OCI-LY1 (cell line): Measurements from ENCODE around the gene PCSK6.

ENCODE experiments used
- H2AFZ ChIP-seq: fragments of 200-600 bp; sonication (generic), shearing (Covaris generic); 2 replicates; pipeline ENCODE4 v1.6.0; 2014; ENCODE audit warnings: antibody characterized with exemption, mild to moderate bottlenecking, low read length
- H3F3A ChIP-seq: fragments of 200-600 bp; sonication (generic), shearing (Covaris generic); 2 replicates; pipeline ENCODE4 v1.6.0; 2014; ENCODE audit warnings: mild to moderate bottlenecking, antibody characterized with exemption, low read length, moderate library complexity; ENCODE audit not compliant: insufficient read depth
- H3K27ac ChIP-seq: fragments of 200-600 bp; sonication (generic); 2 replicates; pipeline ENCODE4 v1.5.1; 2014; ENCODE audit warnings: low read length, mixed run types, mild to moderate bottlenecking, low read depth; ENCODE audit not compliant: poor library complexity, severe bottlenecking
- H3K27me3 ChIP-seq: fragments of 200-600 bp; sonication (generic); 2 replicates; pipeline ENCODE4 v1.6.0; 2014; ENCODE audit warnings: antibody characterized with exemption, mild to moderate bottlenecking, low read length, moderate library complexity; ENCODE audit not compliant: insufficient read depth
- H3K36me3 ChIP-seq: fragments of 200-600 bp; sonication (generic); 2 replicates; pipeline ENCODE4 v1.6.1; 2014; ENCODE audit warnings: mild to moderate bottlenecking, antibody characterized with exemption, low read length, moderate library complexity, mixed read lengths; ENCODE audit not compliant: insufficient read depth
- H3K4me1 ChIP-seq: fragments of 200-600 bp; sonication (generic); 2 replicates; pipeline ENCODE4 v1.5.1; 2014; ENCODE audit warnings: mild to moderate bottlenecking, low read length, moderate library complexity; ENCODE audit not compliant: insufficient read depth, severe bottlenecking
- H3K4me2 ChIP-seq: fragments of 200-600 bp; sonication (generic), shearing (Covaris generic); 2 replicates; pipeline ENCODE4 v1.6.1; 2014; ENCODE audit warnings: low read length
- H3K4me3 ChIP-seq: fragments of 200-600 bp; sonication (generic); 2 replicates; pipeline ENCODE4 v1.5.1; 2014; ENCODE audit warnings: low read length, low read depth, mild to moderate bottlenecking, mixed read lengths; ENCODE audit not compliant: poor library complexity, severe bottlenecking
- H3K79me2 ChIP-seq: fragments of 200-600 bp; shearing (Covaris generic); 2 replicates; pipeline ENCODE4 v1.6.1; 2016; ENCODE audit warnings: mixed run types, low read length, mixed read lengths; ENCODE audit not compliant: insufficient read depth
- H3K9ac ChIP-seq: fragments of 200-600 bp; sonication (generic), shearing (Covaris generic); 2 replicates; pipeline ENCODE4 v1.6.1; 2014; ENCODE audit warnings: mild to moderate bottlenecking, low read length, mixed read lengths
- H3K9me2 ChIP-seq: fragments of 200-600 bp; sonication (generic), shearing (Covaris generic); 2 replicates; pipeline ENCODE4 v1.6.1; 2014; ENCODE audit warnings: low read depth, mild to moderate bottlenecking, low read length, mixed read lengths
- H3K9me3 ChIP-seq: fragments of 200-600 bp; shearing (Covaris generic); 2 replicates; pipeline ENCODE4 v1.6.1; 2014; ENCODE audit warnings: low read length, mixed read lengths
- H4K20me1 ChIP-seq: fragments of 200-600 bp; sonication (generic), shearing (Covaris generic); 2 replicates; pipeline ENCODE4 v1.6.0; 2016; ENCODE audit warnings: mild to moderate bottlenecking, low read length; ENCODE audit not compliant: insufficient read depth
- EZH2 ChIP-seq: fragments of 200-600 bp; sonication (generic), shearing (Covaris generic); IDR thresholded peaks from 2 replicates; pipeline ENCODE4 v1.8.0; 2017; ENCODE audit warnings: borderline replicate concordance, mixed run types, mild to moderate bottlenecking, antibody characterized with exemption, low read length, moderate library complexity, mixed read lengths
- TF ChIP-seq, protein P1 (sequence below): fragments of 200-600 bp; sonication (generic), shearing (Covaris generic); IDR thresholded peaks from 2 replicates; pipeline ENCODE4 v1.5.1; 2017; ENCODE audit warnings: mild to moderate bottlenecking, antibody characterized with exemption, low read length, moderate library complexity, mixed read lengths

PCSK6 gene

DNA sequence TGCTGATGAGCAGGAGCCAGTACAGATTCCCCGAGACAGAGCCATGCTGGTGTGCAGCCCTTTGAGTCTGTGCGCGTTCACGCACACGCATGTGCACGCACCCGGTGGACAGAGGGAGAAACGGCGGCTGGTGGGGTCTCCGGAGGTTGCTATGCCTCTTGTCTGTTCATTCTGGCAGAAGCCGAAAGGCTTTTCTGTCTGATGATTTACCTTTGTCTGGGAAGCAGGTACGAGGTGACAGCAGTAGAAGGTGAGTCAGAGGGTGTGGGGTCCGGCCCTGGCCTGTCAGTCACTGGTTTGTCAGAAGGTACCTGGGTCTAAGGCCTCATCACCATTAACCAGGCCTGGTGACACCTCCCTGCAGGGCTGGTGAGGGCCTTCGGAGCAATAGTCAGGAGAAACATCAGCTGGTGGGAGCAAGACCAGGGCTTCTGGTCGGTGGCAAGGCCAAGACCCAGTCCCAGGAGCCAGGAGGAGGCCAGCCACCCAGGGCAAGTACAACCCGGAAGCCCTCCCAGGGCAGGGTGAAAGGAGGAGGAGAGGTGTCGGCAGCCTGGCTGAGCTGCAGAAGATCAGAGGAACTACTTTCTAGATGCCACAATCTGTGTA is 7.5 kb downstream of the PCSK6 start:
- Histone ChIP-seq H3K9me2 (no peaks in the 10 kb centered on the region), H3K4me2 (no peak overlapping the region), H3K27me3 (no peaks in the 10 kb centered on the region), H3K4me1 (no peaks in the 10 kb centered on the region), H2AFZ (no peak overlapping the region), H3F3A (no peaks in the 10 kb centered on the region), H3K36me3 (no peaks in the 10 kb centered on the region), H3K27ac (no peak overlapping the region), H3K79me2 (no peaks in the 10 kb centered on the region), H3K4me3 (no peak overlapping the region), H3K9me3 (no peaks in the 10 kb centered on the region), H3K9ac (no peak overlapping the region), H4K20me1 (no peaks in the 10 kb centered on the region)
- TF ChIP-seq, protein P1, sequence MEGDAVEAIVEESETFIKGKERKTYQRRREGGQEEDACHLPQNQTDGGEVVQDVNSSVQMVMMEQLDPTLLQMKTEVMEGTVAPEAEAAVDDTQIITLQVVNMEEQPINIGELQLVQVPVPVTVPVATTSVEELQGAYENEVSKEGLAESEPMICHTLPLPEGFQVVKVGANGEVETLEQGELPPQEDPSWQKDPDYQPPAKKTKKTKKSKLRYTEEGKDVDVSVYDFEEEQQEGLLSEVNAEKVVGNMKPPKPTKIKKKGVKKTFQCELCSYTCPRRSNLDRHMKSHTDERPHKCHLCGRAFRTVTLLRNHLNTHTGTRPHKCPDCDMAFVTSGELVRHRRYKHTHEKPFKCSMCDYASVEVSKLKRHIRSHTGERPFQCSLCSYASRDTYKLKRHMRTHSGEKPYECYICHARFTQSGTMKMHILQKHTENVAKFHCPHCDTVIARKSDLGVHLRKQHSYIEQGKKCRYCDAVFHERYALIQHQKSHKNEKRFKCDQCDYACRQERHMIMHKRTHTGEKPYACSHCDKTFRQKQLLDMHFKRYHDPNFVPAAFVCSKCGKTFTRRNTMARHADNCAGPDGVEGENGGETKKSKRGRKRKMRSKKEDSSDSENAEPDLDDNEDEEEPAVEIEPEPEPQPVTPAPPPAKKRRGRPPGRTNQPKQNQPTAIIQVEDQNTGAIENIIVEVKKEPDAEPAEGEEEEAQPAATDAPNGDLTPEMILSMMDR, result no peak
- no peak for TF ChIP-seq EZH2

GRCh38 chr15:101481381-101481705 is 8.2 kb downstream of the PCSK6 start:
- H4K20me1 ChIP-seq, result no peaks in the 10 kb centered on the region
- H2AFZ ChIP-seq, result no peak overlapping the region
- no peak overlapping the region for H3K27ac ChIP-seq
- no peaks in the 10 kb centered on the region for H3K36me3 ChIP-seq
- no peaks in the 10 kb centered on the region for H3F3A ChIP-seq
- H3K9me3 ChIP-seq, result no peaks in the 10 kb centered on the region
- H3K9me2 ChIP-seq, result no peaks in the 10 kb centered on the region
- H3K9ac ChIP-seq, result no peak overlapping the region
- H3K4me3 ChIP-seq, result no peak overlapping the region
- H3K79me2 ChIP-seq, result no peaks in the 10 kb centered on the region
- no peak for TF ChIP-seq EZH2
- TF ChIP-seq, protein P1, result no peak
- H3K4me2 ChIP-seq, result no peak overlapping the region
- no peaks in the 10 kb centered on the region for H3K4me1 ChIP-seq
- H3K27me3 ChIP-seq, result no peaks in the 10 kb centered on the region

DNA sequence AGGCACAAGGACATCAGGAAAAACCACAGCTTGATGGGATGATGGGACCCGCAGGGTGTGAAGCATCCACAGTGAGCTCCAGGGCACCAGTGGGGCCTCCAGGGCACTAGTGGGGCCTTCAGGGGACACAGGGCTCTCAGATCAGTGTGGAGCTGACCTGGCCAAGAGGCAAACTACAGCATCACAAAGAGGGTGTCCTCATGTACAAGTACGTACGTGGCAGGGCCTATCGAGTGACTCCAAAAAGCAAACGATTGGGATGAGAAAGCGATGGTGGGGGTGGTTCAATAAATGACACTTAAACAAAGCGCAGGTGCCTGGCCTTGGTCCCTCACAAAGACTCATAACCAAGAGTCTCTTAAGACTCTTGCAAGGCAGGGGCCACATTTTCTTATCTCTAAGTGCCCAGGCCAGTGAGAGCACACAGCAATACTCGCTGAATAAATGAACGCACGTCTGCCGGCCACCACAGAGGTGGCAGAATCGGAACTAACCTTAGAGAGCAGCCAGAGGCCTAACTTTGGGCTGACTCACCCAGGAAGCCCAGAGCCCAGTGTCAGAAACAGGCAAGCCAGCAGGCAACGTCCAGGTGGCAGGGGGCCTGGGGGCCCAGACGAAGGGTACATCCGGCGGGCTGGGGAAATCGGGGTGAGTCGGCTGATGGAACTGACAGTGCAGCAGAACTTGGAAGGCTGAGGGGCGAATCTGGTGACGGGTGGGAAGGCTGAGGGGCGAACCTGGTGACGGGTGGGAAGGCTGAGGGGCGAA is 8.7 kb downstream of the PCSK6 start:
- no peak overlapping the region for H3K4me3 ChIP-seq
- no peaks in the 10 kb centered on the region for H4K20me1 ChIP-seq
- H3K4me2 ChIP-seq, result no peak overlapping the region
- H3K9me2 ChIP-seq, result no peaks in the 10 kb centered on the region
- TF ChIP-seq, protein P1, result no peak
- TF ChIP-seq EZH2, result no peak
- H3K27ac ChIP-seq, result no peak overlapping the region
- no peak overlapping the region for H2AFZ ChIP-seq
- H3K4me1 ChIP-seq, result no peaks in the 10 kb centered on the region
- no peaks in the 10 kb centered on the region for H3K27me3 ChIP-seq
- H3K9me3 ChIP-seq, result no peaks in the 10 kb centered on the region
- no peaks in the 10 kb centered on the region for H3K79me2 ChIP-seq
- H3K36me3 ChIP-seq, result no peaks in the 10 kb centered on the region
- H3K9ac ChIP-seq, result no peak overlapping the region
- H3F3A ChIP-seq, result no peaks in the 10 kb centered on the region
